Thymus (tissue), 11 donors: ENCODE results near the gene CD101. TPM values are rescaled to one million over a fixed set of nuclear protein-coding genes. Genes with fewer than 3 reads are reported as not detected.

Experiments used
- DNase-seq, 9 donors: peaks; one replicate each; pipeline ENCODE4 v3.0.0-alpha.2; 2013; ENCODE audit warnings: low spot score in 9 of 9, low read depth in 6 of 9, missing footprints in 1 of 9
- H3K27ac ChIP-seq, 2 donors: one replicate each; pipeline ENCODE4 v1.5.1; 2013; ENCODE audit warnings: control low read depth in 1 of 2, low read depth in 1 of 2, low read length in 1 of 2, mild to moderate bottlenecking in 1 of 2, moderate library complexity in 1 of 2
- H3K27me3 ChIP-seq, 2 donors: one replicate each; pipeline ENCODE4 v1.5.1; 2013; ENCODE audit warnings: low read length in 1 of 2; ENCODE audit not compliant: control insufficient read depth in 2 of 2, insufficient read depth in 1 of 2
- H3K36me3 ChIP-seq, 2 donors: one replicate each; pipeline ENCODE4 v1.5.1; 2013; ENCODE audit warnings: low read length in 1 of 2, mild to moderate bottlenecking in 1 of 2, moderate library complexity in 1 of 2; ENCODE audit not compliant: control insufficient read depth in 2 of 2, insufficient read depth in 2 of 2
- H3K4me1 ChIP-seq, 2 donors: one replicate each; pipeline ENCODE4 v1.5.1; 2013; ENCODE audit warnings: low read length in 2 of 2; ENCODE audit not compliant: control insufficient read depth in 2 of 2, insufficient read depth in 2 of 2
- H3K4me3 ChIP-seq, 2 donors: one replicate each; pipeline ENCODE4 v1.5.1; 2013; ENCODE audit warnings: low read length in 2 of 2, control low read depth in 1 of 2, mild to moderate bottlenecking in 1 of 2
- H3K9me3 ChIP-seq, 2 donors: one replicate each; pipeline ENCODE4 v1.5.1; 2013; ENCODE audit warnings: low read length in 1 of 2, mild to moderate bottlenecking in 1 of 2; ENCODE audit not compliant: control insufficient read depth in 2 of 2, insufficient read depth in 1 of 2
- WGBS: extraction: QIAGEN DNeasy Blood & Tissue Kit; methylation state at CpG from one replicate; pipeline ENCODE4 v1.1.7; 2013; 5-methylcytosine and 5-hydroxymethylcytosine counted together
- polyA plus RNA-seq: library from polyadenylated mRNA; stranded (reverse); fragments of 200-250 nt; gene quantifications from one replicate; pipeline ENCODE4 v1.2.3, GENCODE V29; 2013
- total RNA-seq: library from RNA; stranded (reverse); fragments of 120-200 nt; gene quantifications from one replicate; pipeline ENCODE4 v1.2.4, GENCODE V29; 2013
- donor health status: healthy.

The CD101 gene
- total and polyA plus RNA-seq, 2 donors: 3.4 to 3.8 TPM

DNA sequence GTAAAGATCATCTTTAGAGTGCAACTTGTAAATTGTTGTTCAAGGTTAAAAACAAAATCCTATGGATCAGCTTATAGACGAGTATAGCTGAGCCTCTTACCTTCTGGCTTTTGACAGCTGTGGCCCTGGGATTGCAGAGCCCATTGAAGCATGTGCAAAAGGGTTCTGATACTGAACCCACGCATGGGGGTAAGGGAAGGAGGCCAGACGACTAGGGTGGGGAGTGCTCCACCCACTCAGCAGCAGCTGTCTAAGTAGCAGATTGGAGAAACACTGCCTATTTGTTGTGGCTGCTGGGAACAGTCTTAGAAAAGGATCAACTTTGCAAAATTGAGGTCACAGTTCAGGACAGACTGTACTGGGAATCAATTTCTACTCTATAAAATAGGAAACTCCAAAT lies 16.1 kb downstream of the CD101 start:
- H3K27ac ChIP-seq: no peak overlapping the region
- H3K4me1 ChIP-seq: peaks cover 0 to 16% of the 10 kb centered on the region in 2 donors
- H3K9me3 ChIP-seq: no peaks in the 10 kb centered on the region
- DNase-seq: peak in 3 of 9 donors; percentile 20 to 54 (median 30)
- 40% methylated on average over 3 of the region's 3 CpGs for WGBS
- H3K36me3 ChIP-seq: no peaks in the 10 kb centered on the region
- H3K4me3 ChIP-seq: no peak overlapping the region
- no peaks in the 10 kb centered on the region for H3K27me3 ChIP-seq

DNA sequence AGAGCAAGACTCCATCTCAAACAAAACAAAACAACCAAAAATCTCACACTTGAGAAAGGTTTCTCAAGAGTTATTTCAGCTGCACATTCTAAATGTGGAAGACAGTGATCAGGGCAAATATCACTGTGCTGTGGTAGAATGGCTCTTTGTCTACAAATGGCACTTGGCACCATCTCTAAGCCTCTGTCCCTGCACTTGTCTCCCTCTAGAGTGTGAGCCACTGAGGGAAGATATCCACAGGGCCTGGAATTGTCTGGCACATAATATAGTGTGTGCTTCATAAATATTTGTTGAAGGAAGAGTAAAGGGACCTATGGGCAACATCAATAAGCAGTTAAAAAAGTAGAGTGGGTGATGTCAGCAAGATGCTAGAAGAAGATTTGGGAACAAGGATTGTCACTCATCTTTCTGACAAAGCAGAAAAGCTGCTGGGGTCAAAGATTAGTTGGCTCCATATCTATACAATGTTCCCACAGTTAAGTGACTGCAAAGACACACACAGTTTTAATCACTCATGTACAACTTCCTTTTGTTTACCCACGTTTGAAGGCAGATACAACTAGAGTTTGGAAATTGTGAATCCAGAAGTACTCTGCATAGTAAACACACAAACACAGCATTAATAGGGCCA lies 19.1 kb downstream of the CD101 start:
- H3K9me3 ChIP-seq: no peaks in the 10 kb centered on the region
- no peaks in the 10 kb centered on the region for H3K27me3 ChIP-seq
- no peaks in the 10 kb centered on the region for H3K36me3 ChIP-seq
- H3K27ac ChIP-seq: no peak overlapping the region
- WGBS: 68% methylated on average over 1 of the region's 1 CpG
- no peak overlapping the region for H3K4me3 ChIP-seq
- H3K4me1 ChIP-seq: peaks cover 0 to 12% of the 10 kb centered on the region in 2 donors
- DNase-seq: no peak

DNA sequence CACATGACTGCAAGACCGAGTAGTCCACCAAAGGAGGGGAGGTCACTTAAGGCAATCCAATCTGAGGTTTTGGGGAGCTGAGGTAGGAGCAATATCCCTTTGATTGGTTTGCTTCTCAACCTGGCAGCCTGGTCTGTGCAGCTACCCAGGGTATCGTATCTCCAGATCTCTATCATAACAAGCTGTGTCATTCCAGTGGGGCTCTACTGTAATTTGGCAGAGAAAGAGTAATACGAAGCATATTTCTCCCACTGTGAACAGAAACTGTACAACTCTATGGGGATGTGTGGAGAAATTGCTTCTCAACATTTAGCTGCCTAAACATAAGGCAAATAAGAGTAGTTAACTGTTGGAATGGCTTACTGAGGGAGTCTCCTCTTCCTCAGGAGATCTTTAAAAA lies 20.6 kb downstream of the CD101 start:
- Histone ChIP-seq H3K9me3 (no peaks in the 10 kb centered on the region), H3K4me1 (peaks cover 0 to 10% of the 10 kb centered on the region in 2 donors), H3K4me3 (no peak overlapping the region), H3K27ac (no peak overlapping the region), H3K27me3 (no peaks in the 10 kb centered on the region), H3K36me3 (no peaks in the 10 kb centered on the region)
- WGBS: 80% methylated on average over 3 of the region's 3 CpGs
- DNase-seq: no peak

DNA sequence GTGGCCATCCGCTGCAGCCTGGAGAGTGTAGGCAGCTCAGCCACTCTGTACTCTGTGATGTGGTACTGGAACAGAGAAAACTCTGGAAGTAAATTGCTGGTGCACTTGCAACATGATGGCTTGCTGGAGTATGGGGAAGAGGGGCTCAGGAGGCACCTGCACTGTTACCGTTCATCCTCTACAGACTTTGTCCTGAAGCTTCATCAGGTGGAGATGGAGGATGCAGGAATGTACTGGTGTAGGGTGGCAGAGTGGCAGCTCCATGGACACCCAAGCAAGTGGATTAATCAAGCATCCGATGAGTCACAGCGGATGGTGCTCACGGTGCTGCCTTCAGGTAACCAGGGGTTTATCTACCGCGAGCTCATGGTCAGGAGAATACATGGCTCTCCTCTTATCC lies 24.0 kb downstream of the CD101 start:
- H3K4me3 ChIP-seq: no peak overlapping the region
- H3K27me3 ChIP-seq: no peaks in the 10 kb centered on the region
- no peaks in the 10 kb centered on the region for H3K9me3 ChIP-seq
- no peaks in the 10 kb centered on the region for H3K4me1 ChIP-seq
- 97% methylated on average over 7 of the region's 7 CpGs for whole genome bisulfite sequencing
- H3K27ac ChIP-seq: no peak overlapping the region
- DNase-seq: no peak
- no peaks in the 10 kb centered on the region for H3K36me3 ChIP-seq

DNA sequence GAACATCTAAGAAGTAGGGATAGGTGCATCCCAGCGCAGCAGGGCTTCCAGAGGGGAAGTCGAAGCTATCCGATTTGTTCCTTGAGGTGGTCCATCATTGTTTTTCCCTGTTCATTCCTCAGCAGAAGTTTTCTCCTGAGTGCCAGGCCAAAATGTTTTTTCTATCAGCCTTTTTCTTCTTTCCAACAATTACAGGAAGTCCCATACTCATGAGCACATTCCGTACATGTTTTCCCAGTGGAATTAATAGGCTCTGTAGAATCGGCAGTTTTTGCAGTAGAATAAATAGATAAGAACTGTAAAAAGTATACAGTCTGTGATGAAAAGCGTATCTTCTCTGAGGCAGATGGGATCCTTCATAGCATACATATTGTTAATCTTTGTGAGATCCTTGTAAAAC lies 24.8 kb downstream of the CD101 start:
- Histone ChIP-seq H3K27ac (no peak overlapping the region), H3K27me3 (no peaks in the 10 kb centered on the region), H3K9me3 (no peaks in the 10 kb centered on the region), H3K4me1 (no peaks in the 10 kb centered on the region), H3K36me3 (no peaks in the 10 kb centered on the region), H3K4me3 (no peak overlapping the region)
- DNase-seq: no peak
- WGBS: 86% methylated on average over 6 of the region's 6 CpGs

DNA sequence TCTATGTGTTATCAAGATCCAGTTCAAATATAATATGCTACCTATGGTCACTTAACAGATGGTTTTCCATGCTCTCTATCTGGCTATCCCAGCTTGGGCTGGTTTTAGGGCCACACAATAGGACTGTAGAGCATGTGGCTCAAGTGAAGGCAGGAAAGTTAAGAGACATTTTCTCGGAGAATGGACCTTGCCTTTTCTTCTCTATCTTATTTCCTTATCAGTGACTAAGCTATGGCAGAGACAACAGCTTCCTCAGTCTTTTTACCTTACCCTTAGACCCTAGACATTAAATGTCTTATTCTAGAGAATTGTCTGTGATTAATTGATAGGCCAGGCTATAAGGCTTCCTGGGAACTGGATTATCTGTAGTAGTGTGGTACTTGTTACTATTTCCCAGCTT lies 28.1 kb downstream of the CD101 start:
- no peaks in the 10 kb centered on the region for H3K9me3 ChIP-seq
- H3K27me3 ChIP-seq: no peaks in the 10 kb centered on the region
- WGBS: 91% methylated on average over 1 of the region's 1 CpG
- DNase-seq: no peak
- no peak overlapping the region for H3K27ac ChIP-seq
- no peak overlapping the region for H3K4me3 ChIP-seq
- H3K4me1 ChIP-seq: peaks cover 9 to 14% of the 10 kb centered on the region in 2 donors
- H3K36me3 ChIP-seq: no peaks in the 10 kb centered on the region

DNA sequence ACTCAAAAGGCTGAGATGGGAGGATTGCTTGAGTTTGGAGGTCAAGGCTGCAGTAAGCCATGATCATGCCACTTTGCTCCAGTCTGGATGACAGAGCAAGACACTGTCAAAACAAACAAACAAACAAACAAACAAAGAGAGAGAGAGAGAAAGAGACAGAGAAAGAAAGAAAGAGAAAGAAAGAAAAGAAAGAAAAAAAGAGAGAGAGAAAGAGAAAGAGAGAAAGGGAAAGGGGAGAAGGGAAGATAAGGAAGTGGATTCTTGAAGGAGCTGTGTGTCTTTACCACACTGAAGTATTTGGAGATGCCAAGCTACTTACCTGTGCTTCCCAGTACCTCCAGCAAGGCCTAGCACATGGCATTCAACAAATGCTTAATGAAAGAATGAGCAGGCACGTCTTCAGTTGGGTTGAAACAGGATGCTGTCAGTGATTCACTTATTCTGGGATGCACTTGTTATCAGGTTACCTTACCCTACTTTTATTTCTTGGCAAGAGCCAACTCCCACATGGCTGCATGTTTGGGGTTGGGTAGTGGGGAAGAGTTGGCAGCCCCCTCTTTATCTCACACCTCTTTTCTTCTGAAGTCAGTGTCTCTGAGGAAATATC lies 28.8 kb downstream of the CD101 start:
- no peak overlapping the region for H3K27ac ChIP-seq
- no peak overlapping the region for H3K4me3 ChIP-seq
- H3K4me1 ChIP-seq: peaks cover 9 to 14% of the 10 kb centered on the region in 2 donors
- no peaks in the 10 kb centered on the region for H3K9me3 ChIP-seq
- DNase-seq: no peak
- no peaks in the 10 kb centered on the region for H3K27me3 ChIP-seq
- 87% methylated on average over 1 of the region's 1 CpG for WGBS
- no peaks in the 10 kb centered on the region for H3K36me3 ChIP-seq

DNA sequence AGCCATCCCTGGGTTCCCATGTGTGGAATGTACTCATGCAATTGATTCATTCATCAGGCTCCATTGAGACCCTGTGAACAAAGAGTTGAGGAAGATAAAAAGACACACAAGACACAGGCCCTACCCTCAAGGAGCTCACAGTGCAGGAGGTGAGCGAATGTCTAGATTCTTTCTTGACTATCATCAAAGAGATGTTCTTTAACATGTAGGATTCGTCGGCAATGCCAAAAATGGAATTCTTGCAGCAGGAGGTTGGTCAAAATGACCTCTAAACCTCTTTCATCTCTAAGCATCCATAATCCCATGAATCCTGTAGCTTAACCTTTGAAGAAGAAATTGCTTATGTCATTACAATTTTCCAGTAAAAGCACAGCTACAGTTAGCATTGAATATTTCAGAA lies 30.7 kb downstream of the CD101 start:
- Histone ChIP-seq H3K4me3 (no peak overlapping the region), H3K27me3 (no peaks in the 10 kb centered on the region), H3K4me1 (peaks cover 9 to 14% of the 10 kb centered on the region in 2 donors), H3K36me3 (no peaks in the 10 kb centered on the region), H3K9me3 (no peaks in the 10 kb centered on the region), H3K27ac (no peak overlapping the region)
- WGBS: 96% methylated on average over 3 of the region's 3 CpGs
- no peak for DNase-seq

DNA sequence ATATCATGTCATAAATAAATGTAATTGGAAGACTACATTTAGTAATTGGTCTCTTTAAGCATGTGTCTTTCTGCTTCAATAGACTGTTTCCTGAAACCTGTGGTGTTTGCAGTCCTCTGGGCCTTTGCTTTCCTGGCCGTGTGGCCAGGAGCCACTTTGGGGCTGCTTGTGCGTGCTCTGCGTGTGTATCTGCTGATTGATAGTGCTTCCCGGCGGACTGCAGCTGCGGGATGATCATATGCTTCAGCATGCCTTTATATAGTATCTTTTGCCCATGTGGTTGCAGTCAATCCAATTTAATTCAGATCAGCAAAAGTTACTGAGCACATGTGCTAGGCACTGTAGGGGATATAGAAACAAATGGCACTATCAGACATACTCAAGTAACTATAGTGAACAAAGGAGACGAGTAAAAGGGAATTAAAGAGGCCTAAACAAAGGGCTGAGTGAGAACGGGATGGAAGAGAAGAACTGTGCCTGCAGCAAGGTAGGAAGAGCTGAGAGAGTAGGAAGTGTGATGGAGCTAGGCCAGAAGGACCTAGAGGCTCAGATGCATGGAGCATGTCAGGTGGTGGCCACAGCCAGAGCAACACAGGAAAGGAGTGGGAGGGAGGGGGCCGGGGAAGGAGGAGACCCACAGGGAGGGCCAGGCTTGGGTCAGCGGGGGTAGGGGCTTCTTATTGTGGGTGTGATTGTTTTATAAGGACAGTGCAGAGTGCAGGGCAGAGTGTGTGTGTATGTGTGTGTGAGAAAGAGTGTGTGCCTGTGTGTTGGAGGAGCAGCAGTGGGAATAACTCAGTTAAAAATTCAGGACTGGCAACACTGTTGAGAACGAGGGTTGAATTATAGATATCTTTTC lies 31.4 kb downstream of the CD101 start:
- no peak overlapping the region for H3K4me3 ChIP-seq
- H3K9me3 ChIP-seq: no peaks in the 10 kb centered on the region
- WGBS: 92% methylated on average over 11 of the region's 11 CpGs
- H3K4me1 ChIP-seq: peaks cover 9 to 14% of the 10 kb centered on the region in 2 donors
- no peak overlapping the region for H3K27ac ChIP-seq
- H3K36me3 ChIP-seq: no peaks in the 10 kb centered on the region
- no peaks in the 10 kb centered on the region for H3K27me3 ChIP-seq
- no peak for DNase-seq
